Stimulated activated CD8-positive, alpha-beta memory T cell treated with anti-CD3 and anti-CD28 coated beads, Interleukin-15, amount 100 ng/mL, for 4 hours (primary cell): ENCODE measurements around the gene PLCB1.
"Not testable (repeated sequence)": the region's sequence is repeated elsewhere in the genome, so short reads cannot be mapped to it uniquely, and the experiment has no call there.

ENCODE experiments used
- DNase-seq, 2 donors: peaks; one replicate each; pipeline ENCODE4 v3.0.0-alpha.2; 2020; ENCODE audit warnings: low read depth in 2 of 2

The PLCB1 gene

GRCh38 chr20:8834294-8834693 lies 702.2 kb downstream of the PLCB1 start:
- not testable (repeated sequence) for DNase-seq

GRCh38 chr20:8834851-8835250 lies 702.8 kb downstream of the PLCB1 start:
- DNase-seq = no peak

GRCh38 chr20:8837396-8837795 lies 705.3 kb downstream of the PLCB1 start:
- DNase-seq = no peak

- DNase-seq = no peak
Observed at GRCh38 chr20:8842525-8842924, 710.5 kb downstream of the PLCB1 start.

GRCh38 chr20:8844179-8844578 lies 712.1 kb downstream of the PLCB1 start:
- no peak for DNase-seq

GRCh38 chr20:8849990-8850389 lies 717.9 kb downstream of the PLCB1 start:
- DNase-seq = no peak

GRCh38 chr20:8851446-8851845 lies 719.4 kb downstream of the PLCB1 start:
- no peak for DNase-seq

GRCh38 chr20:8851919-8852318 lies 719.9 kb downstream of the PLCB1 start:
- not testable (repeated sequence) for DNase-seq

GRCh38 chr20:8853211-8853610 lies 721.1 kb downstream of the PLCB1 start:
- not testable (repeated sequence) for DNase-seq

GRCh38 chr20:8853805-8854338 lies 721.8 kb downstream of the PLCB1 start:
- no peak for DNase-seq

- DNase-seq = no peak
Observed at GRCh38 chr20:8854571-8854970, 722.5 kb downstream of the PLCB1 start.

- DNase-seq = no peak
Observed at GRCh38 chr20:8855315-8855714, 723.2 kb downstream of the PLCB1 start.

- DNase-seq = no peak
Observed at GRCh38 chr20:8856668-8857067, 724.6 kb downstream of the PLCB1 start.

- no peak for DNase-seq
Observed at GRCh38 chr20:8858181-8858787, 726.2 kb downstream of the PLCB1 start.

GRCh38 chr20:8860011-8860495 lies 728.0 kb downstream of the PLCB1 start:
- no peak for DNase-seq

- DNase-seq = no peak
Observed at GRCh38 chr20:8862092-8862491, 730.0 kb downstream of the PLCB1 start.

- DNase-seq = no peak
Observed at GRCh38 chr20:8865636-8866035, 733.6 kb downstream of the PLCB1 start.

GRCh38 chr20:8867038-8867740 lies 735.1 kb downstream of the PLCB1 start:
- no peak for DNase-seq

GRCh38 chr20:8870652-8871051 lies 738.6 kb downstream of the PLCB1 start:
- DNase-seq = no peak

- DNase-seq = no peak
Observed at GRCh38 chr20:8874437-8874836, 742.4 kb downstream of the PLCB1 start.

- no peak for DNase-seq
Observed at GRCh38 chr20:8875586-8875985, 743.5 kb downstream of the PLCB1 start.

GRCh38 chr20:8876366-8876765 lies 744.3 kb downstream of the PLCB1 start:
- no peak for DNase-seq

- no peak for DNase-seq
Observed at GRCh38 chr20:8877294-8877693, 745.2 kb downstream of the PLCB1 start.
